HAP-1 (cell line): ENCODE measurements around the gene C21orf91.

Experiments
- DNase-seq, 2 experiments: peaks; one replicate each; pipeline ENCODE4 v3.0.0-alpha.2; 2016 to 2020; ENCODE audit warnings: low spot score in 2 of 2
- H3K27me3 ChIP-seq: fragments of 250-450 bp; sonication (Bioruptor Pico); 2 replicates; pipeline ENCODE4 v1.5.1; 2020; ENCODE audit warnings: low read depth, mild to moderate bottlenecking, moderate library complexity
- H3K36me3 ChIP-seq: fragments of 250-450 bp; sonication (Bioruptor Pico); replicated peaks from 2 replicates; pipeline ENCODE4 v1.5.1; 2020; ENCODE audit warnings: mild to moderate bottlenecking
- H3K4me1 ChIP-seq: fragments of 250-450 bp; sonication (Bioruptor Pico); 2 replicates; pipeline ENCODE4 v1.5.1; 2020; ENCODE audit warnings: mild to moderate bottlenecking
- H3K4me3 ChIP-seq: fragments of 250-450 bp; sonication (Bioruptor Pico); 2 replicates; pipeline ENCODE4 v1.5.1; 2020; ENCODE audit warnings: mild to moderate bottlenecking, moderate library complexity
- H3K9me3 ChIP-seq: fragments of 250-450 bp; sonication (Bioruptor Pico); 2 replicates; pipeline ENCODE4 v1.5.1; 2020; ENCODE audit warnings: mild to moderate bottlenecking, moderate library complexity
- in situ Hi-C: fragments of 300-500 bp; cut with MboI; formaldehyde crosslinking; loops from 3 replicates; pipeline ENCODE4 v1.14.3; 2020; ENCODE audit warnings: low sequenced_read_pairs, inconsistent platforms, mixed read lengths

The C21orf91 gene

DNA sequence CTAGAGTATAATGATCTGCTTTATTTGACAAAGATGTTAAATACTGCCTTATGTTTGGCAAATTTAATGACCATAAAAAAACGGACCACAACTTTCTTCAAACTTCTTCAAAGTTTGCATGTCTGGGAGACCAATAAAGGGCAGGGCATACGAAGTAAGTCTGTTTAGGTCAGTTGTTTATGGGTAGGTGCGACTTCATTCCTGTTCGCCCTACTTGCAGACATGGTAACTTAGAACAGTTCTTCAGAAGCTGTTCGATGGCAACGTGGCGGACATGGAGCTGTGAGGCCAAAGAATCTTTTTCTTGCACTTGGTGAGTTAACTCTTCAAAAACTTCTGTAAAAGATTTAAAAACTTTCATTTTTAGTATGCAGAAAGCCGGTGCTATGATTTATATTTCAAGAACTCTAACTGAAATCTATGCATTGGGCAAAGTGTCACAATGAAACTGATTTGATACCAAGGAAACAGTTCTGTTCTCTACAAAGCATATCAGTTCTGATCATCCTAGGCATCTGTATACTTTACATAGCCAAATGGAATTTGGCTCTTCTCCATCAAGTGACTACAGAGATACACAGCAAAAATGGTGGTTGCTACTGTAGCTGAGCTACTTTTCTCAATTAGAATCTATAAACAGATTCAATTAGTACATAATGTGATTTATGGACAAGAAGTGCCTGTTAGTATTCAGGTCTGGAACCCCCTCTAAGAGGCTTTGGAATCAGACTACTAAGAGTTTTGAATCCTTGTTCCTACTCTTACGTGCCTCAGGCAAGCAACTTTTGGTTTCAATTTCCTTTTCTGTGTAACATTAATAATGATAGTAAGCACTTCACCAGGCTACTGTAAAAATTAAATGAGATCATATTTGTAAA is 25.7 kb downstream of the C21orf91 start:
- Histone ChIP-seq H3K4me3 (no peak overlapping the region), H3K9me3 (no peaks in the 10 kb centered on the region), H3K4me1 (no peaks in the 10 kb centered on the region), H3K27me3 (no peaks in the 10 kb centered on the region), H3K36me3 (peaks cover 18% of the 10 kb centered on the region)
- in situ Hi-C loops: no loop called here
- DNase-seq: no peak

- Histone ChIP-seq H3K4me3 (no peak overlapping the region), H3K4me1 (no peaks in the 10 kb centered on the region), H3K36me3 (peaks cover 12% of the 10 kb centered on the region; the same call in 1 of the 2 replicates), H3K9me3 (no peaks in the 10 kb centered on the region), H3K27me3 (no peaks in the 10 kb centered on the region)
- no peak for DNase-seq
- in situ Hi-C loops: no loop called here
Observed at GRCh38 chr21:17789656-17790055, 29.5 kb downstream of the C21orf91 start.

DNA sequence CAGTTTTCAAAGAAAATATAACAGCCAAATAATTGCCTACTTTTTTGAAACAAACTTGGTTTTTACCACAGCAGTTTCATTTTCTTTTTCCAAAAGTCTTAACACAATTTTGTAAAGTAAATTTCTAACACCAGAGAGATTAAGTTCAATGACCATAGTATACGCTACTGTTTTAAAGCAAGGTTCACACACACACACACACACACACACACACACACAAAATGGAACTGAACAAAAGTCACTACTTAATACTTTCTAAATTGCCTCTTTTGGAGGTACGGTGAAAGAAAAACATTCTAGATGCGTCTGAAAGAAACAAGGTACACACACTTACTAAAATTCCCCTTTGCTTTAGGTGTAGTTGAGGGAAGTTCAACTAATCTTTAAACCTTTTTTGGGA is 30.1 kb downstream of the C21orf91 start:
- H3K4me3 ChIP-seq: no peak overlapping the region
- DNase-seq: no peak
- H3K27me3 ChIP-seq: no peaks in the 10 kb centered on the region
- in situ Hi-C loops: no loop called here
- no peaks in the 10 kb centered on the region for H3K4me1 ChIP-seq
- H3K9me3 ChIP-seq: no peaks in the 10 kb centered on the region
- peaks cover 10% of the 10 kb centered on the region; the same call in 1 of the 2 replicates for H3K36me3 ChIP-seq

DNA sequence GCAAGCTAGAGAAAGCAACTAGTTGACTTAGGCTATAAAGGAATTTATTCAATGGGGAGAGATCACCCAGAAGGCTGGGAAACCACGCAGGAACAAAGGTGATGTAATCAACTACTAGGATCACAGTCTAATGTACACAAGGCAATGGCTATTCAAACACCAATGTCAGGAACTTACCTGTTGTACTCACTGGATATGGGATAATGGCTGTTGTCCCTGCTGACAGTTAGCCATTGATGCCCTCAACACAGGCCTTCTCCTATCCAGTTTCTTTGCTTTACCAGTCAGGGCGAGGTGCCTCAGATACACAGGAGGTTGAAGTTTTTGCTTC is 32.3 kb downstream of the C21orf91 start:
- H3K4me3 ChIP-seq: no peak overlapping the region
- DNase-seq: no peak

DNA sequence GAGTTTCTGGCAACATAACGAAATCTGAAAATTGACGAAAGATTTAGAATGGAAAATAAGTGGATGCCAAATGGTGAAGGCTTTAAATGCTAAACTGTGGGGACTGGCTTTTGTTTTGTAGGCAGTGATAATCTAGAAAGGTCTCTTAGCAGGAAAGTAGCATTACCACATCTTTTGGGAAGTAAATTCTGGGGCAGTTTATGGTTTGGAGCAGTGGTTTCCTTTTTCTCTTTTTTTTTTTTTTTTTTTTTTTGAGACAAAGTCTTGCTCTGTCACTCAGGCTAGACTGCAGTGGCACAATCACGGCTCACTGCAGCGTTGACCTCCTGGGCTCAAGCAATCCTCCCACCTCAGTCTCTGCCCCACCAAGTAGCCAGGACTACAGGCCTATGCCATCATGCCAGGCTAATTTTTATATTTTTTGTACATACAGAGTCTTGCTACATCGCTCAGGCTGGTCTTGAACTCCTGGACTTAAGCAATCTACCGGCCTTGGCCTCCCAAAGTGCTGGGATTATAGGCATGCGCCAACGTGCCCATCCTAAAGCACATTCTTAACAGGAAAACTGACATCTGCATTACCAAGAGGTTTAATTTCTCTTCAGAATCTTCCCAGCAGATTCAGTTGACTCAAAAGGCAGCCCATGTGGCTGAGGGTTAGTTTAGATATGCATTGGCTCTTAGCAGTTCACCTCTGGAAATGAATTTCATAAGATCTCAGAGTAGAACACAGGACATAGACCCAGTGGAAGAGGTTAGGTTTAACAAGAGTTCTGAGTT is 32.9 kb downstream of the C21orf91 start:
- DNase-seq: no peak
- Histone ChIP-seq H3K36me3 (no peaks in the 10 kb centered on the region; the same call in 1 of the 2 replicates), H3K9me3 (no peaks in the 10 kb centered on the region), H3K4me1 (no peaks in the 10 kb centered on the region), H3K4me3 (no peak overlapping the region), H3K27me3 (no peaks in the 10 kb centered on the region)
- in situ Hi-C loops: no loop called here

More for the DNA sequence above, 32.3 kb downstream of the C21orf91 start:
- in situ Hi-C loops: no loop called here
- H3K9me3 ChIP-seq: no peaks in the 10 kb centered on the region
- H3K4me1 ChIP-seq: no peaks in the 10 kb centered on the region
- no peaks in the 10 kb centered on the region for H3K27me3 ChIP-seq
- H3K36me3 ChIP-seq: no peaks in the 10 kb centered on the region; the same call in 1 of the 2 replicates

- DNase-seq: no peak
- in situ Hi-C loops: no loop called here
- H3K4me1 ChIP-seq: no peaks in the 10 kb centered on the region
- no peaks in the 10 kb centered on the region for H3K36me3 ChIP-seq
- H3K27me3 ChIP-seq: no peaks in the 10 kb centered on the region
- H3K4me3 ChIP-seq: no peak overlapping the region
- no peaks in the 10 kb centered on the region for H3K9me3 ChIP-seq
Observed at GRCh38 chr21:17785403-17785788, 33.8 kb downstream of the C21orf91 start.

DNA sequence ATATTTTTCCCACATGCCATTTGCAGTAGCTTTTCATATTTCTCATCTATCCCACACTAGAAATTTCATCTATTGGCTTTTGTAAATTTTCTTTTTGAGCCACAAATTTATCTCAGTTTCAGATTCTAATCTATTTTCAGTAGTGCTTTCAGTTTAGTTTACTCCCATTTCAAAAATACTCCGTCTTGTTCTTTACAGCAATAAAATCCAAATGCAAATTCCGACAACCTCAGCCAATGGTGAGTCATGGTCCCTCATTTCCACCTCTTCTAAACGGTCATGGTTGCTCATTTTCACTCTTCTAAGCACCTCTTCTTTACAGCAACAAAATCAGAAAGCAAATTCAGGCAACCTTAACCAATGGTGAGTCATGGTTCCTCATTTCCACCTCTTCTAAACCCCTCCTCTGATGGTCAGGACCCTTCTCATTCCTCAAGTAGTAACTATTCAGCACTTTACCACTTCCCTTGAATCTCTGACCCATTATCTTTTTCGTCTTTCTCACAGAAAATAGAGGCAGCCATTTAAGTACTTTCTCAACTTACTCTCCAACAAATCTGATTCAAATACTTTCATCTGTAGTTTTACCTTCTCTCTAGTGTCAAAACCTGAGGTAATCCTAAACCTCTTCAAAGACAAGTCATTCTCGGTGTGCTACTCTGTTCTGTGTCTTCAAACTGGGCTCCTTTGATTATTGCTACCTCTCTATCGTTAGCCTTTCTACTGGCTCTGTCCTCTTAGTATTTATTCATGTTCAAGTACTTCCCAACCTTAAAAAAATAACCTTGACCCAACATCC is 34.4 kb downstream of the C21orf91 start:
- in situ Hi-C loops: no loop called here
- H3K4me3 ChIP-seq: no peak overlapping the region
- no peaks in the 10 kb centered on the region for H3K27me3 ChIP-seq
- no peaks in the 10 kb centered on the region for H3K9me3 ChIP-seq
- H3K36me3 ChIP-seq: no peaks in the 10 kb centered on the region
- no peaks in the 10 kb centered on the region for H3K4me1 ChIP-seq
- DNase-seq: no peak

- Histone ChIP-seq H3K36me3 (no peaks in the 10 kb centered on the region), H3K4me3 (no peak overlapping the region), H3K4me1 (no peaks in the 10 kb centered on the region), H3K27me3 (no peaks in the 10 kb centered on the region), H3K9me3 (no peaks in the 10 kb centered on the region)
- no peak for DNase-seq
- in situ Hi-C loops: no loop called here
Observed at GRCh38 chr21:17784180-17784598, 35.0 kb downstream of the C21orf91 start.

DNA sequence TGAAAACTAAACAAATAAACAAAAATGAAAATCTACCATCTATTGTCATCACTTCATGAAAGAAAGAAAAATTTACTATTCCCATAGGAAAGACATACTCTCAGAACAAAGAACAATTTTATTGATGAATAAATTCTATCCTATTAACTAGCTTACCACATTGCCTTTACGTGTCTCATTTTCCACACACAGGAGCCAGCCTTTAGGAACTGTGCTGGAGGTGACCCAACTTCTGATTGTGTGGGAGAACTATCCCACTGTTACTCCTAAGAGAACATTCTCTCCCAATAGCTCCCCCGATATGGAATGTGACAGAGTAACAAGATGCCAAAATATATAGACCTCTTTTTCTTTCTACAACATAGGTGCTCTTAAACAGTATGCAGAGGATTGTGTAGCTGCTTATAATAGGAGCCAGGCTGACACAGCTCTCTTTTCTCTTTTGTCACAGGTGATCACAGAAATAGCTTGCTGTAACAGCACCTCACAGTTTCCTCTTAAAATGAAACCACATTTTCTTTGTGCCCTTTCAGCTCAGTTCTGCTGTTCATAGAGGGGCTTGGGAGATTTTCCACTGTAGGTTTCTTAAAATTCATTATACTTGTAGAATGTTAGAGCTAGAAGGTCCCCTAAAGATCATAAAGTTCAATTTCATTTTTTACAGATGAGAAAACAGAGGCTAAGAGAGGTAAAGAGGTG is 35.5 kb downstream of the C21orf91 start:
- H3K36me3 ChIP-seq: no peaks in the 10 kb centered on the region
- no peak for DNase-seq
- no peaks in the 10 kb centered on the region for H3K4me1 ChIP-seq
- no peaks in the 10 kb centered on the region for H3K27me3 ChIP-seq
- no peaks in the 10 kb centered on the region for H3K9me3 ChIP-seq
- H3K4me3 ChIP-seq: no peak overlapping the region
- in situ Hi-C loops: no loop called here

GRCh38 chr21:17783003-17783402 is 36.2 kb downstream of the C21orf91 start:
- in situ Hi-C loops: no loop called here

DNA sequence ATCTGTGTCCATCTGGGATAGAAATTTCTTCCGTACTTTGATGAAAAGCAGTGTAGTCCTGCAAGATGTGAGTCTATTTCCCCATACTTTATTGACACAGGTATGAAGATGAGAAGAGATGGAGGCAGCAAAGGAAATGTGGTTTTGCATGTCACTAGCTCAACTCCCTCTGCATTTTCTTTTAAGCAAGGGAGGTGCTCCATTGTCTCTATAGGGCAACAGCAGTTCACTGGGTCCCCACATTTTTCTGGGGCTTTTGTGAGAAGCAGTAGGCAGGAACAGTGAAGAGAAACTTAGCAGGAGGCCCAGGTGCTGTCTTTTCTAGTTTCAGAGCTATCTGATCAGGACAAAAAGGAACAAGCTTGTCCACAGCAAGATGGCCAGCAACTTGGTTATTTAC is 37.1 kb downstream of the C21orf91 start:
- no peak overlapping the region for H3K4me3 ChIP-seq
- in situ Hi-C loops: no loop called here
- H3K4me1 ChIP-seq: no peaks in the 10 kb centered on the region
- no peak for DNase-seq
- H3K9me3 ChIP-seq: no peaks in the 10 kb centered on the region
- H3K36me3 ChIP-seq: no peaks in the 10 kb centered on the region
- H3K27me3 ChIP-seq: no peaks in the 10 kb centered on the region

More at GRCh38 chr21:17783003-17783402, 36.2 kb downstream of the C21orf91 start:
- no peak for DNase-seq
- Histone ChIP-seq H3K9me3 (no peaks in the 10 kb centered on the region), H3K27me3 (no peaks in the 10 kb centered on the region), H3K4me3 (no peak overlapping the region), H3K4me1 (no peaks in the 10 kb centered on the region), H3K36me3 (no peaks in the 10 kb centered on the region)

- Histone ChIP-seq H3K36me3 (no peaks in the 10 kb centered on the region), H3K27me3 (no peaks in the 10 kb centered on the region), H3K4me1 (no peaks in the 10 kb centered on the region), H3K4me3 (no peak overlapping the region), H3K9me3 (no peaks in the 10 kb centered on the region)
- in situ Hi-C loops: no loop called here
- no peak for DNase-seq
Observed at GRCh38 chr21:17781524-17781923, 37.6 kb downstream of the C21orf91 start.

GRCh38 chr21:17780539-17780938 is 38.6 kb downstream of the C21orf91 start:
- H3K4me3 ChIP-seq: no peak overlapping the region
- in situ Hi-C loops: no loop called here

More at GRCh38 chr21:17780539-17780938, 38.6 kb downstream of the C21orf91 start:
- no peaks in the 10 kb centered on the region for H3K9me3 ChIP-seq
- no peaks in the 10 kb centered on the region for H3K4me1 ChIP-seq
- no peaks in the 10 kb centered on the region for H3K27me3 ChIP-seq
- no peak for DNase-seq
- no peaks in the 10 kb centered on the region for H3K36me3 ChIP-seq
